ENCODE results near the gene CYP3A4.
"Not testable (repeated sequence)": the region's sequence is repeated elsewhere in the genome, so short reads cannot be mapped to it uniquely, and the experiment has no call there.

CYP3A4 gene

GRCh38 chr7:99762680-99763327 lies 21.2 kb downstream of the CYP3A4 start:
- DNase-seq (ENCODE audit: insufficient read length, low spot score) (no peak), FAIRE-seq (no peak)

GRCh38 chr7:99755085-99755484 lies 28.9 kb downstream of the CYP3A4 start:
- no peak for FAIRE-seq
- no peak for DNase-seq (ENCODE audit: insufficient read length, low spot score)

GRCh38 chr7:99752356-99752755 lies 31.6 kb downstream of the CYP3A4 start:
- DNase-seq (ENCODE audit: insufficient read length, low spot score), result no peak
- no peak for FAIRE-seq

GRCh38 chr7:99751322-99752052 lies 32.5 kb downstream of the CYP3A4 start:
- not testable (repeated sequence) for FAIRE-seq

GRCh38 chr7:99748846-99749579 lies 35.0 kb downstream of the CYP3A4 start:
- DNase-seq (ENCODE audit: insufficient read length, low spot score) (no peak), FAIRE-seq (no peak)

More at GRCh38 chr7:99751322-99752052, 32.5 kb downstream of the CYP3A4 start:
- not testable (repeated sequence) for DNase-seq (ENCODE audit: insufficient read length, low spot score)

GRCh38 chr7:99746915-99747314 lies 37.1 kb downstream of the CYP3A4 start:
- FAIRE-seq; DNase-seq (ENCODE audit: insufficient read length, low spot score): not testable (repeated sequence)

- not testable (repeated sequence) for FAIRE-seq
Observed at GRCh38 chr7:99745395-99745794, 38.6 kb downstream of the CYP3A4 start.

GRCh38 chr7:99742737-99743394 lies 41.1 kb downstream of the CYP3A4 start:
- no peak for FAIRE-seq

More at GRCh38 chr7:99745395-99745794, 38.6 kb downstream of the CYP3A4 start:
- not testable (repeated sequence) for DNase-seq (ENCODE audit: insufficient read length, low spot score)

GRCh38 chr7:99741441-99741795 lies 42.6 kb downstream of the CYP3A4 start:
- FAIRE-seq (no peak), DNase-seq (ENCODE audit: insufficient read length, low spot score) (no peak)

More at GRCh38 chr7:99742737-99743394, 41.1 kb downstream of the CYP3A4 start:
- no peak for DNase-seq (ENCODE audit: insufficient read length, low spot score)

- DNase-seq (ENCODE audit: insufficient read length, low spot score), result no peak
- FAIRE-seq, result no peak
Observed at GRCh38 chr7:99740573-99741440, 43.2 kb downstream of the CYP3A4 start.

GRCh38 chr7:99739699-99740572 lies 44.0 kb downstream of the CYP3A4 start:
- DNase-seq (ENCODE audit: insufficient read length, low spot score) (no peak), FAIRE-seq (no peak)

GRCh38 chr7:99737726-99738125 lies 46.3 kb downstream of the CYP3A4 start:
- peak; percentile 6 for DNase-seq (ENCODE audit: insufficient read length, low spot score)
- no peak for FAIRE-seq

GRCh38 chr7:99736667-99737066 lies 47.3 kb downstream of the CYP3A4 start:
- FAIRE-seq; DNase-seq (ENCODE audit: insufficient read length, low spot score): not testable (repeated sequence)

- DNase-seq (ENCODE audit: insufficient read length, low spot score), result no peak
- FAIRE-seq, result no peak
Observed at GRCh38 chr7:99734987-99735386, 49.0 kb downstream of the CYP3A4 start, which contains the start of gene CYP3A7. Gene CYP3A7 (minus strand): TSS chr7:99735196. CDS start chr7:99735093, 103 bp downstream.

- DNase-seq (ENCODE audit: insufficient read length, low spot score) (no peak), FAIRE-seq (no peak)
Observed at GRCh38 chr7:99733448-99733847, 50.5 kb downstream of the CYP3A4 start.

- no peak for FAIRE-seq
Observed at GRCh38 chr7:99733003-99733402, 51.0 kb downstream of the CYP3A4 start.

GRCh38 chr7:99731638-99732374 lies 52.2 kb downstream of the CYP3A4 start:
- no peak for FAIRE-seq
- no peak for DNase-seq (ENCODE audit: insufficient read length, low spot score)

More at GRCh38 chr7:99733003-99733402, 51.0 kb downstream of the CYP3A4 start:
- no peak for DNase-seq (ENCODE audit: insufficient read length, low spot score)

- no peak for FAIRE-seq
- DNase-seq (ENCODE audit: insufficient read length, low spot score), result no peak
Observed at GRCh38 chr7:99730992-99731391, 53.0 kb downstream of the CYP3A4 start.
